Panc1 (cell line): ENCODE data around the gene CBARP. TPM values are rescaled to one million over a fixed set of nuclear protein-coding genes. Genes with fewer than 3 reads are reported as not detected.

Source experiments
- ATAC-seq: fragments of 200-7000 bp; cut with Tn5 transposase; 2 replicates; pipeline ENCODE4 v1.9.1; 2020; ENCODE audit warnings: mild to moderate bottlenecking, moderate library complexity
- BruUV-seq: library from RNA; stranded (reverse); fragments of 400-500 nt; replicated peaks from 2 replicates; lab custom pipeline; 2021; lab: Mats Ljungman, UMichigan
- CTCF ChIA-PET: fragments of 300-600 bp; sonication (Branson Sonifier 250); formaldehyde crosslinking; loops from one replicate; lab custom pipeline; 2022; ENCODE audit warnings: antibody characterized with exemption; lab: Charles Lee
- POLR2A ChIA-PET: fragments of 300-600 bp; sonication (Branson Sonifier 250); formaldehyde crosslinking; loops from one replicate; lab custom pipeline; 2022; ENCODE audit warnings: antibody characterized with exemption; lab: Charles Lee
- DNase-seq: peaks from one replicate; pipeline ENCODE4 v3.0.0-alpha.2; 2010; ENCODE audit warnings: low read depth, low spot score
- H3K27ac ChIP-seq: 2 replicates; pipeline ENCODE4 v1.5.1; 2011; ENCODE audit warnings: mild to moderate bottlenecking, low read length, inconsistent platforms
- H3K27me3 ChIP-seq: fragments of 200-500 bp; sonication (Bioruptor generic); 2 replicates; pipeline ENCODE4 v1.6.0; 2014; ENCODE audit warnings: low read length, inconsistent platforms; ENCODE audit not compliant: control insufficient read depth, insufficient read depth
- H3K36me3 ChIP-seq: fragments of 200-500 bp; sonication (Bioruptor generic); 2 replicates; pipeline ENCODE4 v1.5.1; 2014; ENCODE audit warnings: inconsistent platforms, mild to moderate bottlenecking, low read length, moderate library complexity; ENCODE audit not compliant: control insufficient read depth, insufficient read depth
- H3K4me1 ChIP-seq: 2 replicates; pipeline ENCODE4 v1.5.1; 2011; ENCODE audit warnings: inconsistent platforms, mild to moderate bottlenecking, low read length, moderate library complexity; ENCODE audit not compliant: control insufficient read depth, insufficient read depth
- H3K4me3 ChIP-seq, 2 experiments: 2 replicates each; pipeline ENCODE4 v1.5.1; 2011 to 2012; ENCODE audit warnings: low read depth in 2 of 2, low read length in 2 of 2, mild to moderate bottlenecking in 2 of 2, inconsistent platforms in 1 of 2, moderate library complexity in 1 of 2
- H3K9me3 ChIP-seq: fragments of 200-500 bp; sonication (Bioruptor generic); 2 replicates; pipeline ENCODE4 v1.5.1; 2014; ENCODE audit warnings: low read depth, mild to moderate bottlenecking, inconsistent platforms, low read length, moderate library complexity; ENCODE audit not compliant: control insufficient read depth, insufficient read depth
- POLR2AphosphoS5 ChIP-seq: IDR thresholded peaks from 2 replicates; pipeline ENCODE4 v1.6.1; 2012; ENCODE audit warnings: mild to moderate bottlenecking, low read depth, low read length, moderate library complexity
- SIN3A ChIP-seq: IDR thresholded peaks from 2 replicates; pipeline ENCODE4 v1.6.1; 2012; ENCODE audit warnings: low read depth, mild to moderate bottlenecking, low read length, moderate library complexity, borderline replicate concordance; ENCODE audit not compliant: insufficient read depth
- TCF7L2 ChIP-seq: IDR thresholded peaks from 2 replicates; pipeline ENCODE4 v1.6.1; 2011; ENCODE audit warnings: mild to moderate bottlenecking, low read depth, low read length, inconsistent platforms
- in situ Hi-C: cut with HindIII; loops from 2 replicates; pipeline ENCODE4 v1.10.0; 2016; ENCODE audit warnings: low sequenced_read_pairs, low pct_unique_long_range_greater_than_20kb
- intact Hi-C: fragments of 100-400 bp; cut with micrococcal nuclease; formaldehyde crosslinking; loops from one replicate; pipeline ENCODE4 v1.10.0; 2022; ENCODE audit not compliant: unreplicated experiment
- total RNA-seq: library from RNA; stranded (reverse); gene quantifications from one replicate; pipeline ENCODE4 v1.2.1, GENCODE V29; 2021; ENCODE audit not compliant: unreplicated experiment
- TF ChIP-seq, protein P1 (sequence below), 2 experiments: IDR thresholded peaks; 2 replicates each; pipeline ENCODE4 v1.6.1; 2011 to 2012; ENCODE audit warnings: low read depth in 2 of 2, control low read depth in 1 of 2, low read length in 1 of 2, mild to moderate bottlenecking in 1 of 2, moderate library complexity in 1 of 2; ENCODE audit not compliant: insufficient read depth in 1 of 2
- TF ChIP-seq, protein P2 (sequence below): fragments of 450-650 bp; IDR thresholded peaks from 2 replicates; pipeline ENCODE4 v1.5.1; 2017; ENCODE audit warnings: mild to moderate bottlenecking

The CBARP gene
- total RNA-seq, 1 experiment from 2014 or later: 14.5 TPM

DNA sequence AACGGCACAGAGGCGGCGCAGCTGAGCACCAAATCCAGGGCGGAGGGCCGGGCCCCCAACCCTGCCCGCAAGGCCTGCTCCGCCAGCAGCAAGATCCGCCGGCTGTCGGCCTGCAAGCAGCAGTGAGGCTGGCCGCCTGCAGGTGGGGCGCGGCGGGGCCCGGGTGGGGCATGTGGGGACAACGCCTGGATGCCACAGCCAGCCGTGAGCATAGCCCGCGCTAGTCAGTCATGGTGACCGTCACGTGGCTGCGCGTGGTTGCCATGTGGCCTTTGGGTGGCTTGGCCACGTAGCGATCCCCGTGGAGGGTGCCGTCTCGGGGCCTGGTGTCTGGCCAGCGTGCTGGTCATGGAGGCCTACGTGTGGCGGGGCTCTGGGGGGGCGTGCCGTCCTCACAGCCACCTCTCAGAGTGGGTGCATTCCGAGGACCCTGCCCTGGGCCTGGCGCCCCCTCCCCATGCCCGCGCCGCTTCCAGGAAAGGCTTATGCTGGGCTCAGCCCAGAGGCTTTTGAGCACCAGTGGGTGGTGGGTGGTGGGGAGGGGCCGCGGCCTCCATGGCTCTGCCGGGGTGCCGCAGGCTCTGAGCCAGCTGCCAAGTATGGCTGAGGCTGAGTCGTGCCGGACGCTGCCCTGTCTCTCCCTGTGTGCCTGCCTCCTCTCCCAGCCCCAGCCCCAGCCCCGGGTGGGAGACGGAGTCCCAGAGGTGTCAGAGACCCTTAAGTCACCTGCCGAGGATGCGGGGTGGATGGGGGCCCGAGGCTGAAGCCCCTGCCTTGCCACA, 11.1 kb downstream of the CBARP start:
- H3K4me3 ChIP-seq: no peak overlapping the region
- no peaks in the 10 kb centered on the region for H3K9me3 ChIP-seq
- POLR2A ChIA-PET: no interaction called here
- no peak for DNase-seq
- H3K27me3 ChIP-seq: no peaks in the 10 kb centered on the region
- in situ Hi-C loops (no loop called here), intact Hi-C loops (no loop called here)
- CTCF ChIA-PET: no interaction called here
- no TSS peak for BruUV-seq
- no peaks in the 10 kb centered on the region for H3K4me1 ChIP-seq
- H3K27ac ChIP-seq: no peak overlapping the region
- no peaks in the 10 kb centered on the region for H3K36me3 ChIP-seq
- TF ChIP-seq, protein P1, sequence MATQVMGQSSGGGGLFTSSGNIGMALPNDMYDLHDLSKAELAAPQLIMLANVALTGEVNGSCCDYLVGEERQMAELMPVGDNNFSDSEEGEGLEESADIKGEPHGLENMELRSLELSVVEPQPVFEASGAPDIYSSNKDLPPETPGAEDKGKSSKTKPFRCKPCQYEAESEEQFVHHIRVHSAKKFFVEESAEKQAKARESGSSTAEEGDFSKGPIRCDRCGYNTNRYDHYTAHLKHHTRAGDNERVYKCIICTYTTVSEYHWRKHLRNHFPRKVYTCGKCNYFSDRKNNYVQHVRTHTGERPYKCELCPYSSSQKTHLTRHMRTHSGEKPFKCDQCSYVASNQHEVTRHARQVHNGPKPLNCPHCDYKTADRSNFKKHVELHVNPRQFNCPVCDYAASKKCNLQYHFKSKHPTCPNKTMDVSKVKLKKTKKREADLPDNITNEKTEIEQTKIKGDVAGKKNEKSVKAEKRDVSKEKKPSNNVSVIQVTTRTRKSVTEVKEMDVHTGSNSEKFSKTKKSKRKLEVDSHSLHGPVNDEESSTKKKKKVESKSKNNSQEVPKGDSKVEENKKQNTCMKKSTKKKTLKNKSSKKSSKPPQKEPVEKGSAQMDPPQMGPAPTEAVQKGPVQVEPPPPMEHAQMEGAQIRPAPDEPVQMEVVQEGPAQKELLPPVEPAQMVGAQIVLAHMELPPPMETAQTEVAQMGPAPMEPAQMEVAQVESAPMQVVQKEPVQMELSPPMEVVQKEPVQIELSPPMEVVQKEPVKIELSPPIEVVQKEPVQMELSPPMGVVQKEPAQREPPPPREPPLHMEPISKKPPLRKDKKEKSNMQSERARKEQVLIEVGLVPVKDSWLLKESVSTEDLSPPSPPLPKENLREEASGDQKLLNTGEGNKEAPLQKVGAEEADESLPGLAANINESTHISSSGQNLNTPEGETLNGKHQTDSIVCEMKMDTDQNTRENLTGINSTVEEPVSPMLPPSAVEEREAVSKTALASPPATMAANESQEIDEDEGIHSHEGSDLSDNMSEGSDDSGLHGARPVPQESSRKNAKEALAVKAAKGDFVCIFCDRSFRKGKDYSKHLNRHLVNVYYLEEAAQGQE (IDR thresholded peaks at IDR 0.05; ENCODE audit: insufficient read depth in 1 of 2, low read depth in 2 of 2, low read length in 1 of 2): no peak
- no peak for TF ChIP-seq TCF7L2
- TF ChIP-seq, protein P2, sequence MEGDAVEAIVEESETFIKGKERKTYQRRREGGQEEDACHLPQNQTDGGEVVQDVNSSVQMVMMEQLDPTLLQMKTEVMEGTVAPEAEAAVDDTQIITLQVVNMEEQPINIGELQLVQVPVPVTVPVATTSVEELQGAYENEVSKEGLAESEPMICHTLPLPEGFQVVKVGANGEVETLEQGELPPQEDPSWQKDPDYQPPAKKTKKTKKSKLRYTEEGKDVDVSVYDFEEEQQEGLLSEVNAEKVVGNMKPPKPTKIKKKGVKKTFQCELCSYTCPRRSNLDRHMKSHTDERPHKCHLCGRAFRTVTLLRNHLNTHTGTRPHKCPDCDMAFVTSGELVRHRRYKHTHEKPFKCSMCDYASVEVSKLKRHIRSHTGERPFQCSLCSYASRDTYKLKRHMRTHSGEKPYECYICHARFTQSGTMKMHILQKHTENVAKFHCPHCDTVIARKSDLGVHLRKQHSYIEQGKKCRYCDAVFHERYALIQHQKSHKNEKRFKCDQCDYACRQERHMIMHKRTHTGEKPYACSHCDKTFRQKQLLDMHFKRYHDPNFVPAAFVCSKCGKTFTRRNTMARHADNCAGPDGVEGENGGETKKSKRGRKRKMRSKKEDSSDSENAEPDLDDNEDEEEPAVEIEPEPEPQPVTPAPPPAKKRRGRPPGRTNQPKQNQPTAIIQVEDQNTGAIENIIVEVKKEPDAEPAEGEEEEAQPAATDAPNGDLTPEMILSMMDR: no peak
- no peak for TF ChIP-seq SIN3A
- no peak for TF ChIP-seq POLR2AphosphoS5
- ATAC-seq: no peak

DNA sequence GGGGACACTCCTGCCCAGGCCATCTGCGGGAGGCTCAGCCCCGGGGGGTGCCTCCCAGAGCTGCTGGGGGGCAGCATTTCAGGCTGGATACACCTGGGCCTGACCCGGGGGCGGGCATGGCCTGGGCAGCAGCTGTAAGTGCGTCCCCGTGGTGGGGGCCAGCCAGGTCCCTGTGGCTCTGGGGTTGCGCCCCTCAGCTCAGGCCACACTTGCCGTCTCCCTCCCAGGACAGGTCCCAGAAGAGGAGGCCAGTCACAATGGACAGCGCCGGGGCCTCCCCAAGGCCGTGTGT, 11.6 kb downstream of the CBARP start:
- Histone ChIP-seq H3K36me3 (no peaks in the 10 kb centered on the region), H3K4me3 (no peak overlapping the region), H3K4me1 (no peaks in the 10 kb centered on the region), H3K27ac (no peak overlapping the region), H3K9me3 (no peaks in the 10 kb centered on the region), H3K27me3 (no peaks in the 10 kb centered on the region)
- DNase-seq (no peak), ATAC-seq (no peak)
- TF ChIP-seq TCF7L2 (no peak), POLR2AphosphoS5 (no peak), SIN3A (no peak)
- TF ChIP-seq, protein P2: no peak
- TF ChIP-seq, protein P1 (IDR thresholded peaks at IDR 0.05; ENCODE audit: insufficient read depth in 1 of 2, low read depth in 2 of 2, low read length in 1 of 2): no peak
- in situ Hi-C loops: no loop called here
- ChIA-PET CTCF (no interaction called here), POLR2A (no interaction called here)
- intact Hi-C loops: no loop called here
- BruUV-seq: no TSS peak
